Kidney (tissue), 11 donors: Measurements from ENCODE around the gene SPATA31E1. TPM values are rescaled to one million over a fixed set of nuclear protein-coding genes. Genes with fewer than 3 reads are reported as not detected.
"Not testable (repeated sequence)": the region's sequence is repeated elsewhere in the genome, so short reads cannot be mapped to it uniquely, and the experiment has no call there.

Experiments used
- DNase-seq, 5 donors: peaks; one replicate each; pipeline ENCODE4 v3.0.0-alpha.2; 2013 to 2020
- FAIRE-seq: peaks from 2 replicates; lab custom pipeline; 2012; peaks lifted over from hg19 to GRCh38; lab: Jason Lieb, UNC
- H3K27ac ChIP-seq, 2 donors: one replicate each; pipeline ENCODE4 v1.7.0; 2013; ENCODE audit warnings: low read depth in 2 of 2, low read length in 2 of 2, inconsistent platforms in 1 of 2
- H3K27me3 ChIP-seq: one replicate; pipeline ENCODE4 v1.7.1; 2013; ENCODE audit warnings: low read length, inconsistent platforms; ENCODE audit not compliant: control insufficient read depth, insufficient read depth
- H3K36me3 ChIP-seq, 3 donors: one replicate each; pipeline versions ENCODE4 v1.7.0 to v1.7.1; 2013; ENCODE audit warnings: low read length in 3 of 3, control low read depth in 1 of 3, inconsistent platforms in 1 of 3; ENCODE audit not compliant: insufficient read depth in 3 of 3, control insufficient read depth in 2 of 3
- H3K4me1 ChIP-seq, 3 donors: one replicate each; pipeline versions ENCODE4 v1.7.0 to v1.7.1; 2013; ENCODE audit warnings: low read length in 3 of 3, inconsistent platforms in 1 of 3, low read depth in 1 of 3; ENCODE audit not compliant: control insufficient read depth in 2 of 3, insufficient read depth in 2 of 3
- H3K4me3 ChIP-seq, 3 donors: one replicate each; pipeline versions ENCODE4 v1.7.0 to v1.8.1; 2013; ENCODE audit warnings: low read length in 3 of 3, control low read depth in 1 of 3, inconsistent platforms in 1 of 3
- H3K9ac ChIP-seq, 3 donors: one replicate each; pipeline versions ENCODE4 v1.7.0 to v1.7.1; 2013; ENCODE audit warnings: low read length in 3 of 3, control low read depth in 1 of 3, inconsistent platforms in 1 of 3
- H3K9me3 ChIP-seq, 3 donors: one replicate each; pipeline versions ENCODE4 v1.7.0 to v1.7.1; 2013; ENCODE audit warnings: low read length in 3 of 3, control low read depth in 1 of 3, inconsistent platforms in 1 of 3; ENCODE audit not compliant: control insufficient read depth in 2 of 3, insufficient read depth in 1 of 3
- intact Hi-C: fragments of 100-400 bp; cut with DNase I; formaldehyde crosslinking; loops from one replicate; pipeline ENCODE4 v1.11.1; 2022
- polyA plus RNA-seq: library from polyadenylated mRNA; stranded (reverse); fragments of 350-450 nt; fragmentation: Illumina TruSeq; extraction: RNeasy Lipid Tissue Mini Kit (QIAGEN cat#74804); gene quantifications from one replicate; pipeline ENCODE4 v1.2.3, GENCODE V29; 2014; ENCODE audit warnings: low read depth, low replicate concordance; ENCODE audit not compliant: insufficient read depth
- total RNA-seq: library from RNA; stranded (reverse); fragmentation: NEBNext Ultra II Directional; extraction: Animal tissue kit (Norgen Biotek cat#: 25700); gene quantifications from one replicate; pipeline ENCODE4 v1.2.1, GENCODE V29; 2021
- donor health status: control.
- donor health status: control.
- donor health status: DM: yes; HTN: yes; CAD: no.
- donor health status: Normal renal cell carcinoma (clear cell type).

Gene SPATA31E1
- total and polyA plus RNA-seq, 2 donors from 2014 or later = not detected

DNA sequence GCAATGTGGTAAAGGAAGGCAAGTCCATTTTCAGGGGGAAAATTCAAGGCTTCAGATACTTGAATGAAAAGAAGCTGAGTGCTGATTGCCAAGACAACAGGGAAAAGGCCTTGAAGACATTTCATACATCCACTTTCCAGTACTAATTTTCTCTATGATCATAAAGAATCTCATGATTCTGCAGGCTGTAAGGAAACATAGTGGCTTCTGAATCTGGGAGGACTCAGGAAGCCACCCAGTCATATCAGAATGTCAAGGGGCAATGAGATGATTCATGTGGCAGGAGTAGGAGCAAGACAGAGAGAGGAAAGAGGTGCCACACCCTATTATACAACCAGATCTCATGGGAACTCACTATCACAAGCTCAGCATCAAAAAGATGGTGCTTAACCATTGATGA lies 46.5 kb downstream of the SPATA31E1 start:
- H3K36me3 ChIP-seq, intact Hi-C loops, H3K9me3 ChIP-seq, H3K4me1 ChIP-seq, FAIRE-seq, H3K27ac ChIP-seq, DNase-seq, H3K27me3 ChIP-seq, H3K4me3 ChIP-seq, H3K9ac ChIP-seq: not testable (repeated sequence)

DNA sequence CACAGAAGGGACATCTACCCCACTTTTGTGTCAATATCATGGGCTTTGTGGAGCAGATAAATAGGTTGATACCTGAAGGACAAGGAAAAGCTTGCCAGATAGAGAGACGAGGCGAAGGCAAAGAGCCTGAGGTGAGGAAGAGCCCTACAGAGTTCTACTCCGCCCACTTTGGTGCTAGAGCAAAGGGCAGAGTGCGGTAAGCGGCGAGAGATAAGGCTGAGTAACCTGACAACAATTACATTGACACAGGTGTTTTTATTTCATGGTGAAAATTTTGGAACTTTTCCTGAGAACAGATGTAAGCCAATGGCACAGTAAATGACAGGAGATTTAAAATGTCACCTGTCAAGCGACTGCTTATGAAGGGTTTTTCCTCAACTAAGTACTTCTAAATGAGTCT lies 51.8 kb downstream of the SPATA31E1 start:
- intact Hi-C loops, H3K9me3 ChIP-seq, H3K36me3 ChIP-seq, FAIRE-seq, H3K9ac ChIP-seq, H3K4me3 ChIP-seq, H3K27ac ChIP-seq, DNase-seq, H3K4me1 ChIP-seq, H3K27me3 ChIP-seq: not testable (repeated sequence)

DNA sequence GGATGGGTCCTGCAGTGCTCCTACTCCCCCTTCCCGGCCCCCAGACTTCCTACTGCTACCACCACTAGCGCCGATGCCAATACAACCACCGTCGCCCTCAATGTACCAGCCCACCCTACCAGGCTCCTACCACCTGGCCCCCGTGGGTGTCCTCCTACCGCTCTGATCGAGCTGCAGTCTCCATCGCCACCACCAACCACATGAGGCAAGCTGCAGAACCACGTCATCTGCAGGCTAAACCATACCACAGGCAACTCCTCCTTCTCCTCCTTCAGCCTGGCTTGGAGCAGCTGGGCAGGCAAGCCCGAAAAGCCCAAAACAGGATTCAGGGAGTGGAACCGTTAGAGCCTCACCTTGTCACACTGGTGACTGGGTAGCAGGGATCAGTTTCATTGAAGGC lies 54.7 kb downstream of the SPATA31E1 start:
- FAIRE-seq, intact Hi-C loops, H3K9ac ChIP-seq, H3K27me3 ChIP-seq, H3K36me3 ChIP-seq, DNase-seq, H3K9me3 ChIP-seq, H3K27ac ChIP-seq, H3K4me3 ChIP-seq, H3K4me1 ChIP-seq: not testable (repeated sequence)

DNA sequence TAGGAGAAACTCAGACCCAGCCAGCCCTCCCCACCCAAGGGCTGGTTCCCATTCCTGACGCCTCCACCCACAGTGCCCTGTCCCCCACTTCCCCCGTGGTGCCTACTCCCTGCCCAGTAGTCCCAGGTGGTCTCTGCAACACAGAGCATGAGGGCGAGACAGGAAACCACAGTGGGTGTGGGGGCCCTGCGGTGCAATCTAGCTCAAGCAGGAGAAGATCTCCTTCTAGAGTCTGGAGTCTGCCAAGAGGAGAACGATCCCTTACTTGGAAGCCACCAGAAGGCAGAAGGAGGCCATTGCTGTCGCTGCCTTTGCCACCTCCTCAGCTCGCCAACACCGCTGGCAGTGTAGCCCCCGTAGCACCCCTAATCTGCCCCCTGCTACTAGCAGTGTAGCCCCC lies 55.2 kb downstream of the SPATA31E1 start:
- intact Hi-C loops, H3K4me1 ChIP-seq, DNase-seq, H3K27me3 ChIP-seq, H3K9me3 ChIP-seq, H3K4me3 ChIP-seq, H3K9ac ChIP-seq, FAIRE-seq, H3K36me3 ChIP-seq, H3K27ac ChIP-seq: not testable (repeated sequence)

DNA sequence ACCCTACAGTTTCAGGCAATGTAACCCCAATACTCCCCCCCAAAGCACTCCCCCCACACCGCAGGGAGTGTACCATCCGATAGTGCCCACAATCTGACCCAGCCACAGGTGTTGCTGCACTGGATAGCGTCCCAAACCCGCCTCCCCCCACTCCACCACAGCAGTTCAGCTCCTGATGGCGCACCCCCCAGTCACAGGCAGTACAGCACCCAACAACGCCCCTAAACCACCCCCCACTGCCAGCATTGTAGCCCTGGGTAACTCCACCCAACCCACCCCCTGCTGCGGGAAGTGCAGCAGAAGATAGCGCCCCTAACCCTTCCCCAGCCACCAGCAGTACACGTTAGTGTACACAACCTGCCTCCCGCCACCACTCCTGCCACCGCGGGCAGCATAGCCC lies 55.7 kb downstream of the SPATA31E1 start:
- H3K27ac ChIP-seq, H3K27me3 ChIP-seq, H3K9me3 ChIP-seq, H3K9ac ChIP-seq, FAIRE-seq, intact Hi-C loops, H3K4me1 ChIP-seq, H3K36me3 ChIP-seq, DNase-seq, H3K4me3 ChIP-seq: not testable (repeated sequence)

Other genes starting within 250 kb of the SPATA31E1 start
- gene CTSL, start 156.8 kb upstream of the SPATA31E1 start, total RNA-seq = 139 TPM
- 237 TPM for gene CTSL, start 156.8 kb upstream of the SPATA31E1 start, polyA plus RNA-seq
- gene SPATA31C1, start 35.1 kb downstream of the SPATA31E1 start, total RNA-seq = not detected
- not detected for gene SPATA31C1, start 35.1 kb downstream of the SPATA31E1 start, polyA plus RNA-seq
- gene CDK20, start 91.7 kb downstream of the SPATA31E1 start, total RNA-seq = 13.6 TPM
- 11.8 TPM for gene CDK20, start 91.7 kb downstream of the SPATA31E1 start, polyA plus RNA-seq